Ramos (cell line): ENCODE data around the gene PTGR3.
"Not testable (repeated sequence)": the region's sequence is repeated elsewhere in the genome, so short reads cannot be mapped to it uniquely, and the experiment has no call there.

ENCODE experiments used
- in situ Hi-C: fragments of 300-500 bp; cut with MboI; formaldehyde crosslinking; loops from one replicate; pipeline ENCODE4 v1.14.3; 2022; ENCODE audit warnings: low sequenced_read_pairs; ENCODE audit not compliant: unreplicated experiment

The PTGR3 gene

GRCh38 chr18:75204732-75205513 is 4.0 kb downstream of the PTGR3 start:
- in situ Hi-C loops, result no loop called here

- in situ Hi-C loops, result no loop called here
These were observed 4.6 kb downstream of the PTGR3 start for GRCh38 chr18:75204269-75204731.

- in situ Hi-C loops, result no loop called here
These were observed 5.3 kb downstream of the PTGR3 start for GRCh38 chr18:75203416-75204268.

- in situ Hi-C loops, result no loop called here
These were observed 6.1 kb downstream of the PTGR3 start for GRCh38 chr18:75202696-75203365.

GRCh38 chr18:75201282-75202270 is 7.4 kb downstream of the PTGR3 start:
- in situ Hi-C loops, result no loop called here

GRCh38 chr18:75200605-75201280 is 8.2 kb downstream of the PTGR3 start:
- in situ Hi-C loops, result no loop called here

GRCh38 chr18:75200071-75200470 is 8.9 kb downstream of the PTGR3 start:
- in situ Hi-C loops, result no loop called here

GRCh38 chr18:75199327-75199726 is 9.6 kb downstream of the PTGR3 start:
- in situ Hi-C loops, result no loop called here

- in situ Hi-C loops, result no loop called here
These were observed 10.9 kb downstream of the PTGR3 start for GRCh38 chr18:75198036-75198435.

GRCh38 chr18:75192899-75193298 is 16.0 kb downstream of the PTGR3 start:
- in situ Hi-C loops, result no loop called here

GRCh38 chr18:75189696-75190095 is 19.2 kb downstream of the PTGR3 start:
- in situ Hi-C loops, result no loop called here

GRCh38 chr18:75187702-75188101 is 21.2 kb downstream of the PTGR3 start:
- in situ Hi-C loops, result not testable (repeated sequence)

- in situ Hi-C loops, result no loop called here
These were observed 23.5 kb downstream of the PTGR3 start for GRCh38 chr18:75185460-75185859.

GRCh38 chr18:75183973-75184493 is 24.9 kb downstream of the PTGR3 start:
- in situ Hi-C loops, result no loop called here

- in situ Hi-C loops, result no loop called here
These were observed 25.4 kb downstream of the PTGR3 start for GRCh38 chr18:75183524-75183923.

- in situ Hi-C loops, result no loop called here
These were observed 28.9 kb downstream of the PTGR3 start for GRCh38 chr18:75179819-75180600.

- in situ Hi-C loops, result no loop called here
These were observed 30.6 kb downstream of the PTGR3 start for GRCh38 chr18:75178376-75178775.

GRCh38 chr18:75176849-75177248 is 32.1 kb downstream of the PTGR3 start:
- in situ Hi-C loops, result no loop called here
